Trophoblast cell (in vitro differentiated cells and primary cell): ENCODE measurements around the gene MTMR1.

ENCODE experiments used
- DNase-seq, 2 donors: peaks; one replicate each; pipeline ENCODE4 v3.0.0-alpha.2; 2016
- H2AFZ ChIP-seq: 2 replicates; pipeline ENCODE4 v1.6.1; 2013; ENCODE audit warnings: low read length, moderate library complexity, mild to moderate bottlenecking; ENCODE audit not compliant: insufficient read depth, poor library complexity
- H2AK5ac ChIP-seq: 2 replicates; pipeline ENCODE4 v1.6.1; 2013; ENCODE audit warnings: mild to moderate bottlenecking, low read length
- H2BK120ac ChIP-seq: 2 replicates; pipeline ENCODE4 v1.6.1; 2013; ENCODE audit warnings: low read length, mild to moderate bottlenecking, moderate library complexity; ENCODE audit not compliant: insufficient read depth, poor library complexity
- H2BK12ac ChIP-seq: 2 replicates; pipeline ENCODE4 v1.6.1; 2013; ENCODE audit warnings: mild to moderate bottlenecking, low read length, moderate library complexity
- H2BK5ac ChIP-seq: 2 replicates; pipeline ENCODE4 v1.6.1; 2013; ENCODE audit warnings: low read length, low read depth, moderate library complexity, mild to moderate bottlenecking; ENCODE audit not compliant: poor library complexity
- H3K14ac ChIP-seq: 2 replicates; pipeline ENCODE4 v1.6.1; 2013; ENCODE audit warnings: mild to moderate bottlenecking, low read length
- H3K18ac ChIP-seq: 2 replicates; pipeline ENCODE4 v1.6.1; 2013; ENCODE audit warnings: mild to moderate bottlenecking, low read length
- H3K23ac ChIP-seq: 2 replicates; pipeline ENCODE4 v1.6.1; 2013; ENCODE audit warnings: low read length
- H3K27ac ChIP-seq: 2 replicates; pipeline ENCODE4 v1.5.1; 2013; ENCODE audit warnings: low read depth, mild to moderate bottlenecking, inconsistent platforms, low read length, moderate library complexity
- H3K27me3 ChIP-seq: 2 replicates; pipeline ENCODE4 v1.6.1; 2013; ENCODE audit warnings: inconsistent platforms, mild to moderate bottlenecking, low read length, moderate library complexity; ENCODE audit not compliant: insufficient read depth
- H3K36me3 ChIP-seq, 2 experiments: 1 replicate in 1 of 2; 2 replicates in 1 of 2; pipeline ENCODE4 v1.6.1; 2013; ENCODE audit warnings: low read length in 2 of 2, mild to moderate bottlenecking in 2 of 2, moderate library complexity in 1 of 2; ENCODE audit not compliant: insufficient read depth in 2 of 2, control insufficient read depth in 1 of 2
- H3K4ac ChIP-seq: 2 replicates; pipeline ENCODE4 v1.6.1; 2013; ENCODE audit warnings: low read depth, mild to moderate bottlenecking, low read length, moderate library complexity
- H3K4me1 ChIP-seq, 2 experiments: 1 replicate in 1 of 2; 2 replicates in 1 of 2; pipeline ENCODE4 v1.6.1; 2013; ENCODE audit warnings: low read length in 2 of 2, mild to moderate bottlenecking in 2 of 2, moderate library complexity in 1 of 2; ENCODE audit not compliant: insufficient read depth in 2 of 2, control insufficient read depth in 1 of 2
- H3K4me2 ChIP-seq: 2 replicates; pipeline ENCODE4 v1.6.1; 2013; ENCODE audit warnings: inconsistent platforms, mild to moderate bottlenecking, low read length, moderate library complexity
- H3K4me3 ChIP-seq: 2 replicates; pipeline ENCODE4 v1.5.1; 2013; ENCODE audit warnings: mild to moderate bottlenecking, low read depth, low read length, inconsistent platforms
- H3K79me1 ChIP-seq: one replicate; pipeline ENCODE4 v1.6.1; 2013; ENCODE audit warnings: low read length
- H3K79me2 ChIP-seq: 2 replicates; pipeline ENCODE4 v1.6.1; 2013; ENCODE audit warnings: low read length, mild to moderate bottlenecking; ENCODE audit not compliant: control insufficient read depth, insufficient read depth, poor library complexity
- H3K9ac ChIP-seq: 2 replicates; pipeline ENCODE4 v1.6.1; 2013; ENCODE audit warnings: mild to moderate bottlenecking, low read length
- H3K9me3 ChIP-seq: 2 replicates; pipeline ENCODE4 v1.6.1; 2013; ENCODE audit warnings: low read depth, mild to moderate bottlenecking, control low read depth, inconsistent platforms, low read length; ENCODE audit not compliant: insufficient read depth
- H4K12ac ChIP-seq: 2 replicates; pipeline ENCODE4 v1.6.1; 2013; ENCODE audit warnings: low read depth, mild to moderate bottlenecking, low read length, moderate library complexity
- H4K8ac ChIP-seq: 2 replicates; pipeline ENCODE4 v1.6.1; 2013; ENCODE audit warnings: low read depth, mild to moderate bottlenecking, low read length, moderate library complexity
- H4K91ac ChIP-seq: one replicate; pipeline ENCODE4 v1.6.1; 2013; ENCODE audit warnings: low read depth, mild to moderate bottlenecking, low read length, moderate library complexity
- WGBS: extraction: QIAGEN DNeasy Blood & Tissue Kit; methylation state at CpG from one replicate; pipeline ENCODE4 v1.1.7; 2013; ENCODE audit warnings: missing lambda C conversion rate; ENCODE audit not compliant: insufficient read length, insufficient coverage; ENCODE audit errors: extremely low coverage; 5-methylcytosine and 5-hydroxymethylcytosine counted together

MTMR1 gene

DNA sequence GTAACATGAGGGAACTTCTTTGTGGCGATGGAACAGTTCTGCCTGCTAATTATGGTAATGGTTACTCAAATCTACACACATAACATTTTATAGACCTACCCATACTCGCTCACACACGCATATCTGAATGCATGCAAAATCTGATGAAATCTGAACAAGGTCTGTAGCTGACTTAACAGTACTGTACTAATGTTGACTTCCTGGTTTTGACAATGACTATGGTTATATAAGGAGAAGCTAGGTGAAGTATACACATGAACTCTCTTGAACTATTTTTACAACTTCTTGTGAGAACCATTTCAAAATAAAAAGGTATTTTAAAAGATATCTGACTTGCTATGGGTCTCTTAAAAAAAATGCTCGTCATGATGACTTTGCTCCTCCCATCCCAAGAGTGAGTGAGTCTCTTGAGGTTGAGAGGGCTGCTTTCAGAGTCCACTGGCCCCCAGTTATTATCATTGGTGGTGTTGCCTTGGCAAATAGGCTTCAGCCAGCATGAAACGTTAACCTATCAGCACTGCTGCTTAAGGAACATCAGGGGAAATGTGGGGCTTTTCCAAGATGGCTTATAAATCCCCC, 99.8 kb downstream of the MTMR1 start:
- DNase-seq: no peak
- H3K23ac ChIP-seq: no peak overlapping the region
- no peak overlapping the region for H4K8ac ChIP-seq
- H2AFZ ChIP-seq: no peak overlapping the region
- H3K4me3 ChIP-seq: no peak overlapping the region
- no peak overlapping the region for H3K4me2 ChIP-seq
- H3K14ac ChIP-seq: no peak overlapping the region
- H2AK5ac ChIP-seq: no peak overlapping the region
- H3K4me1 ChIP-seq: no peaks in the 10 kb centered on the region
- peaks cover 0 to 2% of the 10 kb centered on the region in 2 experiments for H3K36me3 ChIP-seq
- H2BK120ac ChIP-seq: no peak overlapping the region
- H3K9ac ChIP-seq: no peak overlapping the region
- H4K91ac ChIP-seq: no peak overlapping the region
- no peak overlapping the region for H3K18ac ChIP-seq
- no peak overlapping the region for H3K27ac ChIP-seq
- H3K79me1 ChIP-seq: no peaks in the 10 kb centered on the region
- H3K4ac ChIP-seq: no peak overlapping the region
- no peak overlapping the region for H2BK12ac ChIP-seq
- no peak overlapping the region for H2BK5ac ChIP-seq
- H4K12ac ChIP-seq: no peak overlapping the region
- no peaks in the 10 kb centered on the region for H3K27me3 ChIP-seq
- no peaks in the 10 kb centered on the region for H3K79me2 ChIP-seq
- no CpG with 5 or more reads among the region's 5 CpGs for WGBS
- no peaks in the 10 kb centered on the region for H3K9me3 ChIP-seq

- Histone ChIP-seq H3K4me1 (no peaks in the 10 kb centered on the region), H3K79me2 (no peaks in the 10 kb centered on the region), H3K18ac (no peak overlapping the region), H2BK120ac (no peak overlapping the region), H3K4me3 (no peak overlapping the region), H3K4me2 (no peak overlapping the region), H2BK12ac (no peak overlapping the region), H3K4ac (no peak overlapping the region), H3K27ac (no peak overlapping the region), H4K8ac (no peak overlapping the region), H3K9me3 (no peaks in the 10 kb centered on the region), H2AFZ (no peak overlapping the region), H4K91ac (no peak overlapping the region), H3K9ac (no peak overlapping the region), H3K14ac (no peak overlapping the region), H3K27me3 (no peaks in the 10 kb centered on the region), H4K12ac (no peak overlapping the region), H3K36me3 (no peaks in the 10 kb centered on the region), H2BK5ac (no peak overlapping the region), H3K79me1 (no peaks in the 10 kb centered on the region), H3K23ac (no peak overlapping the region), H2AK5ac (no peak overlapping the region)
- WGBS: no CpG with 5 or more reads among the region's 2 CpGs
- DNase-seq: no peak
Observed at GRCh38 chrX:150805736-150806135, 112.5 kb downstream of the MTMR1 start.

- Histone ChIP-seq H4K12ac (no peak overlapping the region), H3K9ac (no peak overlapping the region), H3K18ac (no peak overlapping the region), H2AFZ (no peak overlapping the region), H3K4me1 (no peaks in the 10 kb centered on the region), H4K8ac (no peak overlapping the region), H3K23ac (no peak overlapping the region), H4K91ac (no peak overlapping the region), H3K4me3 (no peak overlapping the region), H3K4me2 (no peak overlapping the region), H3K9me3 (no peaks in the 10 kb centered on the region), H3K27me3 (no peaks in the 10 kb centered on the region), H2BK12ac (no peak overlapping the region), H3K79me2 (no peaks in the 10 kb centered on the region), H3K79me1 (no peaks in the 10 kb centered on the region), H3K14ac (no peak overlapping the region), H2BK5ac (no peak overlapping the region), H3K27ac (no peak overlapping the region), H3K4ac (no peak overlapping the region), H2BK120ac (no peak overlapping the region), H3K36me3 (no peaks in the 10 kb centered on the region), H2AK5ac (no peak overlapping the region)
- WGBS: no CpG with 5 or more reads among the region's 1 CpG
- no peak for DNase-seq
Observed at GRCh38 chrX:150806827-150807226, 113.6 kb downstream of the MTMR1 start.

GRCh38 chrX:150813922-150814321, 120.7 kb downstream of the MTMR1 start:
- Histone ChIP-seq H2BK120ac (no peak overlapping the region), H2BK12ac (no peak overlapping the region), H4K12ac (no peak overlapping the region), H2AK5ac (no peak overlapping the region), H3K4me2 (no peak overlapping the region), H3K79me2 (no peaks in the 10 kb centered on the region), H3K9ac (no peak overlapping the region), H3K4me3 (no peak overlapping the region), H3K4ac (no peak overlapping the region), H3K14ac (no peak overlapping the region), H3K36me3 (no peaks in the 10 kb centered on the region), H4K8ac (no peak overlapping the region), H3K27me3 (no peaks in the 10 kb centered on the region), H3K79me1 (no peaks in the 10 kb centered on the region), H2AFZ (no peak overlapping the region), H3K18ac (no peak overlapping the region), H4K91ac (no peak overlapping the region), H3K9me3 (no peaks in the 10 kb centered on the region), H3K4me1 (no peaks in the 10 kb centered on the region), H3K27ac (no peak overlapping the region), H2BK5ac (no peak overlapping the region), H3K23ac (no peak overlapping the region)
- DNase-seq: peak; percentile 20 to 75
- WGBS: no CpG with 5 or more reads among the region's 5 CpGs
